Measurements from ENCODE around the gene TENM4. TPM values are rescaled to one million over a fixed set of nuclear protein-coding genes. Genes with fewer than 3 reads are reported as not detected.

TENM4 gene
- total and polyA plus RNA-seq, 10 of the 15 experiments (the other 5 are each of a cell fraction or from before 2014, with no cell fraction given) = 0.03 to 0.12 (median 0.06) TPM; not detected in 7

GRCh38 chr11:78791254-78791653, 649.6 kb downstream of the TENM4 start:
- Histone ChIP-seq H3K79me2 (ENCODE audit: control insufficient read depth, insufficient read depth, low read length) (no peaks in the 10 kb centered on the region), H3K4me3 (no peak overlapping the region), H3K27ac (ENCODE audit: control insufficient read depth, insufficient read depth) (no peak overlapping the region), H3K36me3 (ENCODE audit: control insufficient read depth in 2 of 2, insufficient read depth in 2 of 2, low read length in 1 of 2) (no peaks in the 10 kb centered on the region), H3K27me3 (replicated peaks in 1 of 2; ENCODE audit: control insufficient read depth in 2 of 2, insufficient read depth in 2 of 2, low read length in 1 of 2) (peaks cover 0 to 1% of the 10 kb centered on the region in 2 experiments; a peak in 2 of 4 replicates), H2AFZ (ENCODE audit: control insufficient read depth, low read depth, low read length) (no peak overlapping the region), H3K9ac (ENCODE audit: control insufficient read depth, insufficient read depth, low read length) (no peak overlapping the region), H3K4me1 (ENCODE audit: control insufficient read depth, insufficient read depth, low read length) (no peaks in the 10 kb centered on the region), H3K9me3 (replicated peaks; ENCODE audit: control insufficient read depth, insufficient read depth, low read length) (no peaks in the 10 kb centered on the region), H3K4me2 (ENCODE audit: control insufficient read depth, insufficient read depth) (no peak overlapping the region), H4K20me1 (ENCODE audit: control insufficient read depth, insufficient read depth) (no peaks in the 10 kb centered on the region)
- ATAC-seq (no peak), FAIRE-seq (no peak), DNase-seq (ENCODE audit: low read depth, low spot score) (no peak)
- no TSS peak for BruUV-seq (replicated peaks)
- in situ Hi-C loops (cut with MboI) = no loop called here
- intact Hi-C loops (cut with micrococcal nuclease; ENCODE audit: unreplicated experiment) = no loop called here
- TF ChIP-seq BMI1 (IDR thresholded peaks at IDR 0.05; ENCODE audit: borderline replicate concordance) (no peak), ATF7 (IDR thresholded peaks at IDR 0.05; ENCODE audit: low read depth) (no peak), PKNOX1 (IDR thresholded peaks at IDR 0.05) (no peak), MEF2A (IDR thresholded peaks at IDR 0.05; ENCODE audit: insufficient read depth, low read depth, low read length) (no peak), RBBP5 (conservative IDR thresholded peaks at IDR 0.05) (no peak), MAX (IDR thresholded peaks at IDR 0.05; ENCODE audit: low read depth, low read length) (no peak), MXI1 (IDR thresholded peaks at IDR 0.05; ENCODE audit: low read depth, low read length) (no peak), YY1 (IDR thresholded peaks at IDR 0.05; ENCODE audit: low read depth, low read length) (no peak), SMC3 (IDR thresholded peaks at IDR 0.05; ENCODE audit: borderline replicate concordance, low read length) (no peak)
- ChIA-PET RAD21 (ENCODE audit: unreplicated experiment) (no interaction called here), POLR2A (no interaction called here), SMC1A (ENCODE audit: uncharacterized antibody, unreplicated experiment) (interaction anchor here (1.0 kb wide), 1 partner anchor 17 kb away, joined by 3 read pairs; no protein-coding TSS in a partner anchor), CTCF (interaction anchor here (0.8 kb wide), 1 partner anchor 9 kb away, joined by 3 read pairs; no protein-coding TSS in a partner anchor)
- WGBS (ENCODE audit: insufficient coverage, insufficient replicate concordance, low lambda C conversion rate, missing lambda C conversion rate) = 14% methylated on average over 1 of the region's 1 CpG
